ENCODE results near the gene NODAL.

NODAL gene

GRCh38 chr10:70462349-70462984 is 21.0 kb upstream of the NODAL start:
- FAIRE-seq, result no peak

- no peak for FAIRE-seq
Measured at GRCh38 chr10:70461397-70462348, 20.2 kb upstream of the NODAL start.

DNA sequence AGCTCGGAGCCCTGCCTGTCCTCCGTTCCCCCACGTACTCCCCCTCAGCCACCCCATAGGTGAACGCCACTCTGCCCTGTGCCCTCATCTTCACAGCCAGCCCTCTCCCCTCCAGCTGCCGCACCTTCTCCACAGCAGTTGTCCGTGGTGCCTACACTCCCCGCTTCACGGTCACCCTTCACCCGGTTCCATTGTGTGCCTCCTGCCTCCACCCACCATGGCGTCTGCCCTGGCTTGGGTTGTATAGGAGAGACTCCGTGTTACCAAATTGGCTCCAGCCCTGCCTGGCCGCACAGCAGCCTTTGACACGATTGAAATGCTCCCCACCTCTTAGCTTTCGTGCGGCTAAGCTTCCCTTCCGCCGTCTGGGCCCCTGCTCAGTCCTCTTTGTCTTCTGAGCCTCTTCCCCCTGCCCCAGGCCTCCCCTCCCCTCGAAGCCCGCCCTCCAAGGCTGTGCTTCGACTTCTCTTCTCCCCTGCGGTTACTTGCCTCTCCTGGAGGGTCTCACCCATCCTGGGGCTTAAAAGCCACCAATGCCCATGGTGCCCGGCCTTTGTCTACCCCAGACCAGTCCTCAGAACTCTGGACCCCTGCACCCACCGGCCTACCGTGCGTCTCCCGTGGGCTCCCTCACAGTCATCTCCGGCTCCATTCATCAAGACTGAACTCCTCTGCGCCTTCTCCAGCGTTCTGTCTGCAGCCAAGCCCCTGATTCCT is 18.5 kb upstream of the NODAL start:
- no peak for FAIRE-seq

- no peak for FAIRE-seq
Measured at GRCh38 chr10:70459061-70459773, 17.7 kb upstream of the NODAL start.

DNA sequence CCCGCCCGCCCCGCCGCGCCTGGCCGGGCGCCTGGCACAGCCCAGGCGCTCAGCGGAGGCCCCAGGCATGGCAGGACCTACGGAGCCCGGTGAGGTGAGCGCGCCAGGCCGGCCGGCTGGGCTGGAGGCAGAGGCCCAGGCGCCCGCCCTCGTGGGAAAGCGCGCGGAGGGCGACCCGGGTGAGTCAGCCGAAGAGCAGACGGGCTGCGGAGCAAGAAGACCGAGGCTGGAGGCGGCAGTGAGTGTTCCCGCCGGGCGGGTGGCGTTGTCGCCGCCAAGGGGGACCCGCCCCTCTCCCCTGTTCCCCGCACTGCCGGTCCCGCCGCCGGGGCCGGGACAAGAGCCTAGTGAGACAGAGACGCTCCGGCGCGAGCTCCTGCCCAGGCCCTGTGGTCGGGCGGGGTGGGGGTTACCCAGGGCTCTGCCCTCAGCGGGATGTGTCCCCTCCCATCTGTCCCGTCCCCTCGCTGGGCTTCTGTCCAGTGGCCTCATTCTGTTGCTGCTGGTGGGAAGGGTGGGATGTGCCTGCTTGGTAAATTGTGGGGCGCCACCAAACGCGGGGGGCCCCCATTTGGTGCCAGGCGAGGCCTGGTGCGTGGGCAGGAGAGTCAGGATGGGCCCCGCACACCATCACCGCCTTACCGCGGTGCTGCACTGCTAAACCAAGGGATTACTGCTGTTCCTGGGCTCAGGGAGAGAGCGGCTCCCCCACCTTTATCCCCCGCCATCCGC is 17.0 kb upstream of the NODAL start:
- no peak for FAIRE-seq

DNA sequence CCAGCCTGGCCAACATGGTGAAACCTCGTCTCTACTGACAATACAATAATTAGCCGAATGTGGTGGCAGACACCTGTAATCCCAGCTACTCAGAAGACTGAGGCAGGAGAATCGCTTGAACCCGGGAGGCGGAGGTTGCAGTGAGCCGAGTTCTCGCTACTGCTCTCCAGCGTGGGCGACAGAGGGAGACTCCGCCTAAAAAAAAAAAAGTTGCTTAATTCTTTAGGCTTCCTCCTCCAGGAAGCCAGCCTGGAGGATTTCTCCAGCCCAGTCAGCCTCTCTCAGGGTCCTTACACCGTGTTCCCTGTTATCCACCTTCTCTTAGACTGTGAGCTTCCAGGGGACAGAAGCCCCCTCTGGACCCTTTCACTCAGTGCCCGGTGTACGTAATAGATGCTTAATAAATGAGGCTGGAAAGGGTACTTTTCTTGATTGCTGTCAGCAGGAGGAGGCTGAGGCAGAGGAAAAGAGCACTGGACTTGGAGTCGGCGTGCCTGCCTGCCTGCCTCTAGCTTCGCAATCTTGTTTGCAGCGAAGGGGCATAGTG is 16.4 kb upstream of the NODAL start:
- no peak for FAIRE-seq

DNA sequence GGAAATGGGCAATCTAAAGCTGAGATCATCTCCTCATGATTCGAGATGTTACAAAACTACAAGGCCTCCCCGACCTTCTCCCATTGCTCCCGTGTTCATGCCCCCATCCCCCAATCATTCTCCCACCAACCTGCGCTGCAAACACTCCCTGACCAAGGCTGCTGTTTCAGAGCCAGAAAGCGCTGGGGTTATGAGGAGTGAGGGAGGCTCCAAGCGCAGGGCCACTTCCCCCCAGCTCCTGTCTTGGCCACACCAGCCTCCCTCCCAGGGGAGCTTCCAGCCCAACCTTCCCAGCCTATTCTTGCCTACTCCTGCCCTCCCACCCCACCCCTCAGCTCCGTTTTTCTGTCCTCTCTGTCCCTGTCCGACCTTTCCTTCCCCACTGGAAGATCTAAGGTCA is 14.7 kb upstream of the NODAL start:
- FAIRE-seq, result no peak

DNA sequence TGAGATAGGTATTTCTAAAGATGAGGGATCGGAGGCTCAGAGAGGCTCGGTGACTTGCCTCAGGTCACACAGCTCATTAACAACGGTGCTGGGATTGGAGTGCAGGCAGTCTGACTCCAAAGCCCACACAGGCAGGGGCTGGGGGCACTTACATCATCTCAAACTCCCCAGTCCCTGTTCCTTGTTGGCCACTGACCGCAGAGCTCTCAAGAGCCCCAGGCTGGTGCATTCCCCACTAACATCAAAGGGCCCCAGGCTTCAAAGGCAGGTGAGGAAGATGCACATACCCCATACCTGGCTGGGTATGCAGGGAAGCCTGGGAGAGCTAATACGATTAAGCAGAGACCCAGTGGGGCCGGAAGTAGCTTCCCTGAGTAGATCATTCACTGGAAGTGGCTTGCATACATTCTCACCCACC is 13.7 kb upstream of the NODAL start:
- no peak for FAIRE-seq

GRCh38 chr10:70448236-70448635 is 6.8 kb upstream of the NODAL start:
- FAIRE-seq, result no peak

DNA sequence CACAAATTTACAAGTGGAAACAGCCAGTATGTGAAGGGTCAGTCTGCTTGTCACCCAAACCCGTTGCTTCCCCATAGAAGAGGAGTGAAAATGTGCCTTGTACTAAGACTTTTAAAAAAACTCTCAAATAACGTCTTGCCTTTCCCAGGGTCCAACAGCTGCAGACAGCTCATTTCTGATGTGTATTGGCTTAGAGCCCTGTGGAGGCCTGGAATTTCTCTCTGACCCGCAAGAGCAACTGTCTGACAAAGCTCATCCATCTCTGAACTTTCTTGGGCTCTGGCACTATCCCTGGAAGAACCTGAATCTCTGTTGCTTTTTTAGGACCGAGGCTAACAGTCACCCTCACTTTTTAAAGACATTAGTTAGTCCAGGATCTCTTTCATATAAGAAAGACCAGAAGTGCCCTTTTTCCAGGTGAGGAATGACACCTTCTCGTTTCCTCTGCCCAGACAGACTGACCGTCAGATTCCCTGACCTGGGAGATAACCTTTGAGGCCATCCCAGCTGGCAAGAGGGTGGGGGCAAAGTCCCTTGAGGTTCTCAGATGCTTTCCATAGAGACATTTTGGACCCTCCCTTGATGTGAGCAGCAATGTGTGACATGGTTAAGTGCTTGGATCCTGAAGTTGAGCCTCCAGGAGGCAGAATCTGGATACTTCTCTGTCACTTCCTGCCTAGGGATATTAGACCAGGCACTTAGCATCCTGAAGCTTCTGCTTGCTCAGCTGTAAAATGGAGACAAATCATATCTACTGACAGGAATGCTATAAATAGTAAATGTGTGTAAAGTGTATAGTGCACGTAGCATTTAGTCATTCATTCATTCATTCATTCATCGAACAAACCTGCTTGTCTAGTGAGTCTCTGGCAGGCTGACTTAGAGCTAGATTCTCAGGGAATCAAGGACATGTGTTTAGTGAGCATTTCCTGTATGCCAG is 4.5 kb upstream of the NODAL start:
- FAIRE-seq, result no peak

DNA sequence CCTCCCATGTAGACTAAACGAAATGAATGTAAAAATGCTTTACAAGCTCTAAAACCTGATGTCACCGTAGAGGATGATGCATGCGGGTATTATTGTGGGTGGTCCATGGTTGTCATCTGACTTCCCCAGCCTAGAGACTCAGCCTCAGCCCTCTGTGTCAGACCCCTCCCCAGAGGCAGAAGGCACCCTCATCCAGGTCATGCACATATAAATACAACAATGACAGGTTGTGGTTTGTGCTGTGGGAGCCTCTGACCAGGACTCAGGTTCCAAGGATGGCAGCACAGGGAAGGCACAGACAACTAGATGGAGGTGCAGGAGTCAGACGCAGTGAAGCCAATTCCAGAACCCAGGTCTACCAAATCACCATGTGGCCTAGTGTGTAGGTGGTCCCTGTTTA is 3.3 kb upstream of the NODAL start:
- no peak for FAIRE-seq

- no peak for FAIRE-seq
Measured at GRCh38 chr10:70442332-70442988, 979 bp upstream of the NODAL start.

DNA sequence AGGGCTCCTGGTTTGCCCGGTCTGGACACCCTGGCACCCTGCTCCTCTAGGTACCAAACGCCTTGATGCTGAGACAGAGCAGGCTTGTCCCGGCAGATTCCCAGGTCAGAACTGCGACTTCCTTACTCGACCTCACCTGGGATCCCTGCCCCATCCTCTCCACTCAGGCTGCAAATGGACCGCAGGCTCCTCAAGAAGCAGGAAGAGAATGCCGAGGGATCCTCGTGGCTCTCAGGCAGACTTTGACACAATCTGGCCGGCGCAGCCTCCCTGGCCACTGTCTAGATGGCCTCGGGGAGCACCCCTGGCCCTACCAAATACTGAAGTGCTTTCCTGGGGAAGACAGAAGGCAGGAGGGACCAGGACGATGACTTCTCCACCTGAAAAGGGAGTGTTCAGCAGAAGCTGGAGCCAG is 421 bp upstream of the NODAL start:
- no peak for FAIRE-seq

- no peak for FAIRE-seq
Measured at GRCh38 chr10:70440296-70441160, 953 bp downstream of the NODAL start.

DNA sequence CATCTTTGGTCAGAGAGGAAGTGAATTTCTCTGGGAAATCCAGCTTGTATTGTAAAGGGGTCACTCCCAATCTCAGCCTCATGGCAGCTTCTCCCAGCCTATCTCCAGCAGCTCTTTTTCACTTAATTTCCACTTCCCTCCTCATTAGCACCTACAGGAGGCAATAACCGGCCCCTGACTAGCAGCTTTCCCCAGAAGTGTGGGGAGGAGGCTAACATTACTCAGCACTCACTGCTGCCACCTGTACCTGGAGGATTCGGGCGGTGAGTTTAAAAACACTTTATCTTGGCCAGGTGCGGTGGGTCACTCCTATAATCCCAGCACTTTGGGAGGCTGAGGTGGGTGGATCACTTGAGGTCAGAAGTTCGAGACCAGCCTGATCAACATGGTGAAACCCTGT is 3.8 kb downstream of the NODAL start:
- FAIRE-seq, result no peak

DNA sequence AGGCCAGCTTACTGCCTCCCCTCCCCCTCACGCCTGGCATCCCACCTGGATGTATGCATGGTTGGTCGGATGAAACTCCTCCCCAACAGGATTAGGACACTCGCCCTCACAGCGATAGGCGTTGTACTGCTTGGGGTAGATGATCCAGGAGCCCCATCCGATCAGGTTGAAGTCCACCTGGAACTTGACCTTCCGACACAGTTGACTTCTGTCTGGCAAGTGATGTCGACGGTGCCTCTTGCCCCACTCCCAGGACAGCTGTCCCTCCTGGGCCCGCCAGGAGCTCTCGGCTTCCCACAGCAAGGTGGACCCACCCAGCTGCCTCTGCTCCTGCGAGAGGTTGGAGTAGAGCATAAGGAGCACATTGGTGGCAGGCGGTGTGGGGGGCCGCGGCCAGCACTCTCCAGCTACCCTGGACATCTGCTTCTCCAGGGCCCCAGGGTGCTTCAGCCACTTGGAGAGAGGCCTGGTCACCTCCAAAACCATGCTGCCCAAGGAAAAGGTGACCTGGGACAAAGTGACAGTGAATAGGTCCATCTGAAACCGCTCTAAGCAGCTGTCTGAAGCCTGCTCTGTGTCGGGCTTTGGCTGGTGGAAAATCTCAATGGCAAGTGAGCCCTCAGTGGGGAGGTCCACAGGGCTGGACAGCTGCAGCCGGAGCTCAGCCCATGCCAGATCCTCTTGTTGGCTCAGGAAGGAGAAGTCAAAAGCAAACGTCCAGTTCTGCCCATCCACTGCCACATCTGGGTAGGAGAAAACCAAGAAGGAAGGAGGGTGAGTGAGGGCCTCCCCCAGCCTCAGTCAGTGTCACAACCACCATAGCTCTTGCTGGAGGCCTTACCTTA is 6.0 kb downstream of the NODAL start:
- no peak for FAIRE-seq

- no peak for FAIRE-seq
Measured at GRCh38 chr10:70433581-70434280, 7.8 kb downstream of the NODAL start.

Measured in islet of Langerhans (tissue), 1 donor.